Fibroblast of skin of right biceps (primary cell): ENCODE results near the gene NFKB2.

Experiments used
- DNase-seq: peaks from one replicate; pipeline ENCODE4 v3.0.0-alpha.2; 2013

Gene NFKB2

GRCh38 chr10:102424916-102425315 is 29.4 kb downstream of the NFKB2 start:
- DNase-seq: no peak

- no peak for DNase-seq
Observed at GRCh38 chr10:102425444-102425843, 29.9 kb downstream of the NFKB2 start.

- peak; percentile 54 for DNase-seq
Observed at GRCh38 chr10:102426803-102427287, 31.3 kb downstream of the NFKB2 start.

GRCh38 chr10:102429468-102429867 is 34.0 kb downstream of the NFKB2 start:
- DNase-seq: no peak

- peak; percentile 48 for DNase-seq
Observed at GRCh38 chr10:102431452-102432124, 36.1 kb downstream of the NFKB2 start.

- peak; percentile 98 for DNase-seq
Observed at GRCh38 chr10:102432162-102432950, 36.9 kb downstream of the NFKB2 start, which contains the start of gene CUEDC2. CUEDC2 (minus strand) TSS chr10:102432574; CDS start chr10:102425188, 7,386 bp downstream.

GRCh38 chr10:102433619-102434046 is 38.1 kb downstream of the NFKB2 start:
- no peak for DNase-seq

GRCh38 chr10:102434394-102435132 is 39.1 kb downstream of the NFKB2 start:
- DNase-seq: peak; percentile 73

GRCh38 chr10:102435133-102435497 is 39.6 kb downstream of the NFKB2 start:
- no peak for DNase-seq

GRCh38 chr10:102435529-102436233 is 40.2 kb downstream of the NFKB2 start:
- DNase-seq: no peak

- DNase-seq: no peak
Observed at GRCh38 chr10:102436312-102436711, 40.8 kb downstream of the NFKB2 start.

GRCh38 chr10:102437515-102437914 is 42.0 kb downstream of the NFKB2 start:
- DNase-seq: no peak

GRCh38 chr10:102438374-102438773 is 42.9 kb downstream of the NFKB2 start:
- DNase-seq: no peak

- no peak for DNase-seq
Observed at GRCh38 chr10:102444851-102445250, 49.3 kb downstream of the NFKB2 start.

GRCh38 chr10:102449321-102450123 is 54.0 kb downstream of the NFKB2 start:
- peak; percentile 45 for DNase-seq

- no peak for DNase-seq
Observed at GRCh38 chr10:102450124-102450373, 54.5 kb downstream of the NFKB2 start.

- peak; percentile 83 for DNase-seq
Observed at GRCh38 chr10:102450374-102451104, 55.0 kb downstream of the NFKB2 start.

GRCh38 chr10:102451105-102451969 is 55.8 kb downstream of the NFKB2 start, which contains the start of gene C10orf95:
C10orf95 (minus strand) TSS chr10:102451543; CDS start chr10:102451093, 450 bp downstream.
- DNase-seq: no peak
